ENCODE measurements around the gene MUC4. TPM values are rescaled to one million over a fixed set of nuclear protein-coding genes. Genes with fewer than 3 reads are reported as not detected.

MUC4 gene
- total RNA-seq, 1 experiment from 2014 or later: 0.03 TPM

DNA sequence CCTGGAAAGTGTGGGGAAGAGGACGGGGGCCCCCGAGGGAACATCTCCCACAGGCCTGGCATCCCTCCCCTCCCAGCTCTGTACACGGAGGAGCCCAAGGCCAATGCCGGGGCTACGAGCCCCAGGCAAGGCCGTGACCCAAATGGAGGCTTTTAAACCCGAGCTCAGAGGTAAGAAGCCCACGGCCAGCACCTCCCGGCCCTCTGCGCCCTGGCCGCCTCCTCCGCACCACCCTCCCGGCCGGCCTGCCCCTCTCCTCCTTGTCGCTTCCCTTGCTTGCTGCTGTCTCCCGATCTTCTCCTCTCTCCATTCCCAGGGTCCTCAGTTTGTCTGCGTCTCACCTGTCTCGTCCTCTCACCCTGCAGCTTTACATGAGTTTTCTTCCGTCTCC is 1.3 kb downstream of the MUC4 start:
- H3K27ac ChIP-seq (ENCODE audit: low read length): no peak overlapping the region
- H3K9me3 ChIP-seq (ENCODE audit: control insufficient read depth, insufficient read depth, low read depth, low read length): no peaks in the 10 kb centered on the region
- no peaks in the 10 kb centered on the region for H3K27me3 ChIP-seq (ENCODE audit: control insufficient read depth, insufficient read depth, low read length)
- ChIA-PET POLR2A (no interaction called here), CTCF (no interaction called here)
- TF ChIP-seq, protein P1, sequence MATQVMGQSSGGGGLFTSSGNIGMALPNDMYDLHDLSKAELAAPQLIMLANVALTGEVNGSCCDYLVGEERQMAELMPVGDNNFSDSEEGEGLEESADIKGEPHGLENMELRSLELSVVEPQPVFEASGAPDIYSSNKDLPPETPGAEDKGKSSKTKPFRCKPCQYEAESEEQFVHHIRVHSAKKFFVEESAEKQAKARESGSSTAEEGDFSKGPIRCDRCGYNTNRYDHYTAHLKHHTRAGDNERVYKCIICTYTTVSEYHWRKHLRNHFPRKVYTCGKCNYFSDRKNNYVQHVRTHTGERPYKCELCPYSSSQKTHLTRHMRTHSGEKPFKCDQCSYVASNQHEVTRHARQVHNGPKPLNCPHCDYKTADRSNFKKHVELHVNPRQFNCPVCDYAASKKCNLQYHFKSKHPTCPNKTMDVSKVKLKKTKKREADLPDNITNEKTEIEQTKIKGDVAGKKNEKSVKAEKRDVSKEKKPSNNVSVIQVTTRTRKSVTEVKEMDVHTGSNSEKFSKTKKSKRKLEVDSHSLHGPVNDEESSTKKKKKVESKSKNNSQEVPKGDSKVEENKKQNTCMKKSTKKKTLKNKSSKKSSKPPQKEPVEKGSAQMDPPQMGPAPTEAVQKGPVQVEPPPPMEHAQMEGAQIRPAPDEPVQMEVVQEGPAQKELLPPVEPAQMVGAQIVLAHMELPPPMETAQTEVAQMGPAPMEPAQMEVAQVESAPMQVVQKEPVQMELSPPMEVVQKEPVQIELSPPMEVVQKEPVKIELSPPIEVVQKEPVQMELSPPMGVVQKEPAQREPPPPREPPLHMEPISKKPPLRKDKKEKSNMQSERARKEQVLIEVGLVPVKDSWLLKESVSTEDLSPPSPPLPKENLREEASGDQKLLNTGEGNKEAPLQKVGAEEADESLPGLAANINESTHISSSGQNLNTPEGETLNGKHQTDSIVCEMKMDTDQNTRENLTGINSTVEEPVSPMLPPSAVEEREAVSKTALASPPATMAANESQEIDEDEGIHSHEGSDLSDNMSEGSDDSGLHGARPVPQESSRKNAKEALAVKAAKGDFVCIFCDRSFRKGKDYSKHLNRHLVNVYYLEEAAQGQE (IDR thresholded peaks at IDR 0.05; ENCODE audit: insufficient read depth in 1 of 2, low read depth in 2 of 2, low read length in 1 of 2): no peak
- TF ChIP-seq, protein P2, sequence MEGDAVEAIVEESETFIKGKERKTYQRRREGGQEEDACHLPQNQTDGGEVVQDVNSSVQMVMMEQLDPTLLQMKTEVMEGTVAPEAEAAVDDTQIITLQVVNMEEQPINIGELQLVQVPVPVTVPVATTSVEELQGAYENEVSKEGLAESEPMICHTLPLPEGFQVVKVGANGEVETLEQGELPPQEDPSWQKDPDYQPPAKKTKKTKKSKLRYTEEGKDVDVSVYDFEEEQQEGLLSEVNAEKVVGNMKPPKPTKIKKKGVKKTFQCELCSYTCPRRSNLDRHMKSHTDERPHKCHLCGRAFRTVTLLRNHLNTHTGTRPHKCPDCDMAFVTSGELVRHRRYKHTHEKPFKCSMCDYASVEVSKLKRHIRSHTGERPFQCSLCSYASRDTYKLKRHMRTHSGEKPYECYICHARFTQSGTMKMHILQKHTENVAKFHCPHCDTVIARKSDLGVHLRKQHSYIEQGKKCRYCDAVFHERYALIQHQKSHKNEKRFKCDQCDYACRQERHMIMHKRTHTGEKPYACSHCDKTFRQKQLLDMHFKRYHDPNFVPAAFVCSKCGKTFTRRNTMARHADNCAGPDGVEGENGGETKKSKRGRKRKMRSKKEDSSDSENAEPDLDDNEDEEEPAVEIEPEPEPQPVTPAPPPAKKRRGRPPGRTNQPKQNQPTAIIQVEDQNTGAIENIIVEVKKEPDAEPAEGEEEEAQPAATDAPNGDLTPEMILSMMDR (IDR thresholded peaks at IDR 0.05): no peak
- no peak for TF ChIP-seq TCF7L2 (IDR thresholded peaks at IDR 0.05; ENCODE audit: low read depth, low read length)
- TF ChIP-seq SIN3A (IDR thresholded peaks at IDR 0.05; ENCODE audit: borderline replicate concordance, insufficient read depth, low read depth, low read length): no peak
- no peak for TF ChIP-seq POLR2AphosphoS5 (IDR thresholded peaks at IDR 0.05; ENCODE audit: low read depth, low read length)
- in situ Hi-C loops (cut with HindIII; ENCODE audit: low pct_unique_long_range_greater_than_20kb, low sequenced_read_pairs): no loop called here
- intact Hi-C loops (cut with micrococcal nuclease; ENCODE audit: unreplicated experiment): no loop called here
- no peak overlapping the region for H3K4me3 ChIP-seq (ENCODE audit: low read depth in 2 of 2, low read length in 2 of 2)
- H3K36me3 ChIP-seq (ENCODE audit: control insufficient read depth, insufficient read depth, low read length): no peaks in the 10 kb centered on the region
- H3K4me1 ChIP-seq (ENCODE audit: control insufficient read depth, insufficient read depth, low read length): no peaks in the 10 kb centered on the region
- BruUV-seq (replicated peaks): no TSS peak
- no peak for ATAC-seq
- DNase-seq (ENCODE audit: low read depth, low spot score): no peak

DNA sequence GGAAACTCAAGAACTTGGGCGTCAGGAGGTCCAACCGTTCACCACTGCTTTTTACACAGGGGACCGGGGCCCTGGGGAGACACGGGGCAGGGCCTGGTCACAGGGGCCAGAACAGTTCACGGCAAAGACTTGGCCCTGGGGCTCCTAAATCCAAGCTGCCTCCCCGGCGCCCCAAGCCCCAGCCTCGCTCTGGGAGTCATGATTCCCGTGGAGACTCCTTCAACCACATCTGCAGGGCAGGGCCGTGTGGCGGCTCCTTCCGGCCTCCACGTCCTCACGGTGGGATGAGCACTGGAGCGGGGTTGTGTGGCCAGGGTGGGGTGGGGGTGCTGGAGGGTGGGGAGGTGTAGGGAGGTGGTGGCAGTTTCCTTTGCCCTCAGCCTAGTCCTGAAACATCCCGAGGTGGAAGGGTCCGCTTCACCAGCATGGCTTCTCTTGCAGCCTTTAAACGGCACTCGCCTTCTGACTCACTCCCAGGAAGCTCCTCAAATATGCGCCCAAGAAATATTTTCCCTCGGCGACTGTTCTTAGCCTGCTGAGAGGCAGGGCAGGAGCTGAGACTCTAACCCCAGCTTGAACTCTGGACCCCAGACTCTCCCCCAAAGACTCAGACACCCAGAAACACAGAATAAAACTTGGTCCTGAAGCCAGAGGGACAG is 1.8 kb downstream of the MUC4 start:
- DNase-seq (ENCODE audit: low read depth, low spot score) (no peak), ATAC-seq (no peak; the same call in 1 of the 2 replicates)
- in situ Hi-C loops (cut with HindIII; ENCODE audit: low pct_unique_long_range_greater_than_20kb, low sequenced_read_pairs): no loop called here
- no peaks in the 10 kb centered on the region for H3K36me3 ChIP-seq (ENCODE audit: control insufficient read depth, insufficient read depth, low read length)
- H3K4me3 ChIP-seq (ENCODE audit: low read depth in 2 of 2, low read length in 2 of 2): no peak overlapping the region
- no peaks in the 10 kb centered on the region for H3K9me3 ChIP-seq (ENCODE audit: control insufficient read depth, insufficient read depth, low read depth, low read length)
- H3K27ac ChIP-seq (ENCODE audit: low read length): no peak overlapping the region
- TF ChIP-seq SIN3A (IDR thresholded peaks at IDR 0.05; ENCODE audit: borderline replicate concordance, insufficient read depth, low read depth, low read length) (no peak), POLR2AphosphoS5 (IDR thresholded peaks at IDR 0.05; ENCODE audit: low read depth, low read length) (no peak), TCF7L2 (IDR thresholded peaks at IDR 0.05; ENCODE audit: low read depth, low read length) (no peak)
- TF ChIP-seq, protein P2 (IDR thresholded peaks at IDR 0.05): no peak
- ChIA-PET POLR2A (no interaction called here), CTCF (no interaction called here)
- BruUV-seq (replicated peaks): no TSS peak
- H3K4me1 ChIP-seq (ENCODE audit: control insufficient read depth, insufficient read depth, low read length): no peaks in the 10 kb centered on the region
- no peaks in the 10 kb centered on the region for H3K27me3 ChIP-seq (ENCODE audit: control insufficient read depth, insufficient read depth, low read length)
- intact Hi-C loops (cut with micrococcal nuclease; ENCODE audit: unreplicated experiment): no loop called here
